ENCODE data around the gene ZNF260.

ZNF260 gene

DNA sequence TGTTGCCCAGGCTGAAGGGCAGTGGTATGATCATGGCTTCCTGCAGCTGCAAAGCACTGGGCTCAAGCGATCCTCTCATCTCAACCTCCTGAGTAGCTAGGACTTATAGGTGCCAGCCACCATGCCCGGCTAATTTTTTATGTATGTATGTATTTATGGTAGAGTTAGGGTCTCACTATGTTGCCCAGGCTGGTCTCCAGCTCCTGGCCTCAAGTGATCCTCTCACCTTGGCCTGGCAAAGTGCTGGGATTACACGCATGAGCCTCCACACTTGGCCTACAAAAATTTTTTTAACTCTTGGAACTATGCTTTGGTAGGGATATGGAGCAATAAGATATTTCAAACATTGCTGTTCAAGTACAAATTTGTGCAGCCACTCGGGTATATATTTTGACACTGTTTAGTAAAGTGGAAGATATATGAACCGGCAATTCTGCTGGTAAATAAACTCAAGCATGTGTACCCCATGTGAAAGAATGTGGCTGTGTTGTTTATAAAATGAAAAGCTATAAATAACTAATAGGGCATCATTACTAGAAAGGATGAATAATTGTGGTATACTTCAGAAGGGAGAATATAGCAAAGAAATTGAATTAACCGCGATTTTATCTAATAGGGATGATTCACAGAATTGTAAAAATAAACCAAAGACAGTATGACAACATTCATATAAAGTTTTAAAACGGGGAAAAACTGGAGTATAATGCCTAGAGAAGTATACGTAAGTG is 39.8 kb downstream of the ZNF260 start:
- Mint-ChIP-seq H3K27ac (peak overlapping the region; percentile 100), H3K9me3 (peaks cover 55% of the 10 kb centered on the region)

GRCh38 chr19:36483653-36484052 is 44.4 kb downstream of the ZNF260 start:
- Mint-ChIP-seq H3K27me3 (ENCODE audit: low read depth) (no peaks in the 10 kb centered on the region), H3K9me3 (peaks cover 56% of the 10 kb centered on the region), H3K27ac (no peak overlapping the region), H3K4me1 (peaks cover 6% of the 10 kb centered on the region), H3K4me3 (no peak overlapping the region), H3K36me3 (ENCODE audit: low read depth) (peaks cover 97% of the 10 kb centered on the region)
- TF ChIP-seq CTCF (IDR thresholded peaks at IDR 0.05; ENCODE audit: unreplicated experiment in 3 of 3) = no peak

More for the DNA sequence above, 39.8 kb downstream of the ZNF260 start:
- H3K4me3 Mint-ChIP-seq = peak overlapping the region; percentile 98 to 100 (median 99)
- H3K27me3 Mint-ChIP-seq (ENCODE audit: low read depth) = peaks cover 5% of the 10 kb centered on the region
- H3K4me1 Mint-ChIP-seq = peaks cover 19% of the 10 kb centered on the region
- peaks cover 78% of the 10 kb centered on the region for H3K36me3 Mint-ChIP-seq (ENCODE audit: low read depth)
- TF ChIP-seq CTCF (IDR thresholded peaks at IDR 0.05; ENCODE audit: unreplicated experiment in 3 of 3) = no peak

DNA sequence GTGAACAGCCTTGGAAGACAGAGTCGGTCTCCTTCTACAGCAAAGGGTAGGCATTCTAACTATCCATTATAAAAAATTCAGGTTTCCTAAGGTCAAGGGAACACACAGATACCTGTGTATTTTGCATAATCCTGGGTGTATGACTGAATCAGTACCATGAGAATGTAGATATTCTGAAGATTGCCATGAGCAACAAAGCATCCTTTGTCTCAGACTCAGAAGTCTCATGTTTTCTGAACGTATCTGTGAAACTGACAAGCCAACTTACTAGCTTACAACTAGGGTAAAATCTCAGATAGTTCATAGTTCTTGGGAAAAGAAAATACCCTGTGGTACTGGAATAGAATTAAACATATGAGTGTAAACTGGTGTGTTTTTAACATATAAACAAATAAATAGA is 45.2 kb downstream of the ZNF260 start:
- Mint-ChIP-seq H3K4me1 (no peaks in the 10 kb centered on the region), H3K27me3 (ENCODE audit: low read depth) (no peaks in the 10 kb centered on the region), H3K27ac (no peak overlapping the region), H3K36me3 (ENCODE audit: low read depth) (peaks cover 97% of the 10 kb centered on the region), H3K9me3 (peaks cover 62% of the 10 kb centered on the region), H3K4me3 (no peak overlapping the region)
- TF ChIP-seq CTCF (IDR thresholded peaks at IDR 0.05; ENCODE audit: unreplicated experiment in 3 of 3) = no peak

All from nephron (organoid).